Stimulated activated CD8-positive, alpha-beta memory T cell treated with anti-CD3 and anti-CD28 coated beads, Interleukin-7, amount 100 ng/mL, for 4 hours (primary cell): Measurements from ENCODE around the gene HCLS1.
"Not testable (repeated sequence)": the region's sequence is repeated elsewhere in the genome, so short reads cannot be mapped to it uniquely, and the experiment has no call there.

Experiments used
- DNase-seq, 2 donors: peaks; one replicate each; pipeline ENCODE4 v3.0.0-alpha.2; 2020; ENCODE audit warnings: low read depth in 2 of 2

The HCLS1 gene

DNA sequence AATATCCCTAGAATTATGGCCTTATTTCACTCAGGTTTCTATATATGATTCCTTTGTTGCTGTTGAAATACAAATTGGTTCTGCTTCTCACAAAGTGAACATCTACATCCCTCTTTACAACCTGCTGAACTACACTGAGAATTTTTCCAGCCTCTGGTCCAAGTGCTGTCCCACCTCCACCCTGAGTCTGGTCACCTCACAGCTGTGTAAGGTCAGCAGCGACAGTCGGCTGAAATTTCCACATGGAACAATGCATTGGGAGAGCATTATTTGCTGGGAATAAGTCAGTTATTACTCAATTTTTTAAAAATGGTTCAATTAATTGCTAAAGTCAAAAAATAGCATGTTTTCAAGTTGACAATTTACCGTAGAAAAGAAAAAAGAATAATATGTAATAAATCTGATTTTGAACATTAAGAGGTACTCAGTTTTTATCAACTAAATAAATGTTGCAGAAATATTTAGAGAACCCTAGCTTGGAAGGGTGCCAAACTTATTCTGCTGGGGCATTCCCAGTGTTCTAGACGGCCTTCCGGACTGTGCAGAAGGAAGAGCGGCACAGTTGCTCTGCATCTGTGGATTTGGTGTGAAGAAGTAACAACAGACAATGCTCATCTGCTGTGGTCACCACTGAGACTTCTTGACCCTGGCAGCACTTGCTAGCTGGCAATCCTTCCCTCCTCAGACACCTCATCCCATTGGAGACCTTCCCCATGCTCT, 1.8 kb downstream of the HCLS1 start:
- DNase-seq = no peak

DNA sequence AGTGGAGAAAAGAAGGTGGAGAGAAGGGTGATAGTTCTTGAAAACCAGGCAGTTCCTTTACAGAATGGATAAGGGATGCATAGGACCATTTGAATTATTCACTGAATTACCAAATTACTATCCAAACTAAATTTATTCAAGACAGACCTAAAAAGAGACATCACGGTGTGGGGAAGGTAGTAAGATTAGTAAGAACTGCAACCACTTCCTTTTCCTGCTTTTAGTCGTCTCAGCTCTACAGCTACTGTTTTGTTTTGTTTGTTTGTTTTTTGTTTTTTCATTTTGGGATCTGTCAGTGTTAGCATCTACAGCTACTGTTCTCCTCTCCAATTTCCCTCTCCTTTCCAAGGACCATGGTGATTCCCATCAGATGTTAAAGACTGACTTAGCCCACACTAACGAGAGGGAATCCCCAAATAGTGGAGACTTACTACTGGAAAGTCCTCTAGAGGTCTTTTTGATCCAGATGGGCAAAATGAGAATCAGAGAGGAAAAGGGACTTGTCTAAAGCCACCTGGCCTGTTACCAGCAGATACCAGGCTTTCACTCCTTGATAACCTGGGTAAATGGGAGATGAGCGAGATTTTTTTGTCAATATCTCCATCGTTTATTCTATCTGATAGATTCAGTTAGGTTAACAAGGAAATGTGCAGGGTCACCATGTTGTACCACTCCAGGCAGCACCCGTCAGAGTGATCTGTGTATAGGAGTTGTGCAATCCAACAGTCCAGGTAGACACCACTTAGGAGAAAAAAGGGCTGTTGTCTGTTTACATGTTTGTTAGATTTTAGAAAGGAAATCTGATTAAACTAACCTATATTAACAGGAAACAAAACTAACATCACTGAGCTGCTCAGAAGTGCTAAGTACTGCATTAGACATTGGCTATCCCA, 6.0 kb downstream of the HCLS1 start:
- DNase-seq = no peak

GRCh38 chr3:121651684-121652083, 9.0 kb downstream of the HCLS1 start:
- DNase-seq = no peak

DNA sequence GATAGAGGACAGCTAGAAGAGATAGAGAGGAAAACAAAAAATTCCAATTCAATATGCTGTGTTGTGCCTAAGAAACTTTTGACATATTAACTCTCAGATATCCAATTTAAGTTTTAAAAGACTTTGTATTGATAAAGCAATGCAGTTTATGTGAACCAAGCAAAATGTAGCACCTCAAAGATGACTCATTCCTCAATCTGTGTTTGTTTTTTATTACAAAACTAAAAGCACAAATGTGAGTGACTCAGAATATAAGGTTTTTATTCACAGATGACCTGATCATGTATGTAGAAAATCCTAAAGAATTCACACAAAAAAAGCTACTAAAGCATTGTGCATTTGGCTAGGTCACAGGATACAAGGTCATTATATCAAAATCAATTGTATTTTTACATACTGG, 11.1 kb downstream of the HCLS1 start:
- no peak for DNase-seq

GRCh38 chr3:121648219-121648958, 12.3 kb downstream of the HCLS1 start:
- DNase-seq = no peak

- DNase-seq = no peak
Measured at GRCh38 chr3:121645054-121645453, 15.6 kb downstream of the HCLS1 start.

GRCh38 chr3:121642601-121643314, 17.9 kb downstream of the HCLS1 start:
- no peak for DNase-seq

- no peak for DNase-seq
Measured at GRCh38 chr3:121641127-121641526, 19.6 kb downstream of the HCLS1 start.

DNA sequence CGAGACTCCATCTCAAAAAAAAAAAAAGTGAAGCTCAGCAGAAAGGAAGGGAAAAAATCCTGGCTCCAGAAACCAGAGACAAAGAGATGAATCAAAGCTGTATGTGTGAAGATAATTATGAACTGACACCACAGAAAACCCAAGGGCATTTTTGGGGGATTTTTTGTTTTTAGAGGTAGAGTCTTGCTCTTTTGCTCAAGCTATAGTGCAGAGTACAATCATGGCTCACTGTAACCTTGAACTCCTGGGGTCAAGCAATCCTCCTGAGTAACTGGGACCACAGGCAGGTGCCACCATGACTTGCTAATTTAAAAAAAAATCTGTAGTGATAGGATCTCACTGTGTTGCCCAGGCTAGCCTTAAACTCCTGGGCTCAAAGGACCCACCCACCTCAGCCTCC, 22.8 kb downstream of the HCLS1 start:
- DNase-seq = no peak

- DNase-seq = no peak
Measured at GRCh38 chr3:121630355-121630754, 30.3 kb downstream of the HCLS1 start.

DNA sequence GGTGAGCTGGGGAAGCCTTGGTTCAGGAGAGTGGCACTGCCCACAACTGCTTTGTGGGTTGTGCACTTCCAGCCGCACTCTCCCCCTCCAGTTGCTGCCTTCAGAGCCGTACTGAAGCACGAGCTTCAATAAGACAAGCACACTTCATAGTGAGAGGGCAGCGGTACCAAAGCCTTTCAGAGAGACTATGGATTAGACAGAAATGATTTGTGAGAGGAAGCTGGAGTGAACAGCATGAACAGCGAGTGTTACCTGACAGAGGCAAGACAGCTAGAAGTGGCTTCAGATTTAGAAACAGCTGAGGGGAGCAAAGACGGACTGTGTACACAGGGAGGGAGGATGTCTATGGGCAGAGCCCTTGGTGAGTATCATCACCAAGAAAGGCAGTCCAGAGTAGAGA, 31.1 kb downstream of the HCLS1 start:
- no peak for DNase-seq

DNA sequence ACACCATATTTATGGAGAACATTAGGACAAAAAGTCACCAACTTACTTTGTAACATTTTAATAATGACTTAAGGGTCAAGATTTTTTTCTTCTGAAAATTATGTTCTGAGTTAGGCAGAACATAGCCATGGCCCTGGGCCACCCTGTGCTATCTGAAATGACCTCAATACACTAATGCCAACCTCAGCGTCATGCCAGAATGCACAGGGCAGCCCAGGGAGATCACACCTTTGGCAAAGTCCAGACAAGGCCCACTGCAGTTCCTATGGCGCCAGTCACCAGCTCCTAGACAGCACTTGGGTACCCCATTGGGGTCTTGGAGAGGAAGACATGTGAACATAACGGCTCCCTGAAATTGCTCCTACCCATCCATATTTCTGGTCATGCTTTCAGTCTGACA, 33.1 kb downstream of the HCLS1 start:
- no peak for DNase-seq

GRCh38 chr3:121627211-121627610, 33.5 kb downstream of the HCLS1 start:
- DNase-seq = no peak

GRCh38 chr3:121626495-121626894, 34.2 kb downstream of the HCLS1 start:
- DNase-seq = no peak

DNA sequence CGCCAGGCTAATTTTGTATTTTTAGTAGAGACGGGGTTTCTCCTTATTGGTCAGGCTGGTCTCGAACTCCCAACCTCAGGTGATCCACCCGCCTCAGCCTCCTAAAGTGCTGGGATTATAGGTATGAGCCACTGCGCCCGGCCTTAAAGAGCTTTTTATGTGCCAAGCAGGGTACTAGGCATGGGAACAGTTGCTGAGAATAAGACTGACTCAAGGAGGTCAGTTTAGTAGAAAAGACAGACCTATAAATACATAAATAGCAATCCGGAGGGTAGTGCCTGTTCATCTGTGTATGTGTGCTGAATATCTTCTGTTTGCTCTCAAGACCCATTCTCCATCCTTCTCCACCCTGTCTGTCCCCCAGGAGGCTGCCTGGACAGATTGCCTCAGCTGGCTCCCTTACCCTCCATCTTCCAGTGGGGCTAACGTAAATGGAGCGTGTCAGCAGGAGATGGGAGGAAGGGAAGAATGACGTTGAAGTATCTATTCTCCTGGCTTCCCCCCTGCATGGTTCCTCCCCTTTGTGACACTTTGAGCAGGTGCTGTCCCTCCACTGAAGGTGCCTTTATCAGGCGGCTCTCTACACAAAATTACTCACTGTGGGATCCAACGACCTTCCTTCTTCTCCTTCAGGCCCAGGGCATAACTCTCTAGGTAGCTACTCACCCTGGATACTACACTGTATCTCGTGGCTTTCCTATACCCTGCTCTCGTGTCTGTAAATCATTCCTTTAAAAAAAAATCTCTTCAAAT, 36.4 kb downstream of the HCLS1 start:
- DNase-seq = no peak

DNA sequence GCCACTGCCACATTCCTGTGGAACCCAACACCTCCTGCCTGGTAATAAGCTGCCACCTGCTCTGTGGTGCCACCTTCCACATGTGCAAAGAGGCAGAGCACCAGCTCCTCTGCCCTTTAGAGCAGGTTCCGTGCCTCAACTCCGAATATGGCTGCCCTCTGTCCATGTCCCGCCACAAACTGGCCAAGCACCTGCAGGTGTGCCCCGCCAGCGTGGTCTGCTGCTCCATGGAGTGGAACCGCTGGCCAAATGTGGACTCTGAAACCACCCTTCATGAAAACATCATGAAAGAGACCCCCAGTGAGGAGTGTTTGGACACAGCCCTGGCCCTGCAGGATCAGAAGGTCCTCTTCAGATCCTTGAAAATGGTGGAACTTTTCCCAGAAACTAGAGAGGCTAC, 39.2 kb downstream of the HCLS1 start:
- no peak for DNase-seq

- DNase-seq = no peak
Measured at GRCh38 chr3:121619691-121620090, 41.0 kb downstream of the HCLS1 start.

DNA sequence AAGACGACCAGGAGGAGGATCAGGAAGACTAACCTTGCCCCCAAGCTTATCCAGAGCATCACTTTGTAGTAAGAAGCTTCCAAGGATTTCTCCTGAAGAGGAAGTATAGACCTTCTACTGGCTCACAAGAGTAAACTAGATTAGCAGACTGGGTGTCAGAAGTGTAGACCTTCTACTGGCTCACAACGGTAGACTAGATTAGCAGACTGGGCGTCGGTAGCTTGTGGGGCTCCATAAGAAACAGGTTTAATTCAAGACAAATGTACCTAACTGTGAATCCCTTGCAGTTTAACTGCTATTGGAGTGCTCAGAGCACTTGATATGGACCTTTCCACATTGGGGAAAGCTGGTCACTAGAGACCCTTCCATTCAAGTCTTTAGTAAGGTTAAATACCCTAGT, 54.6 kb downstream of the HCLS1 start:
- no peak for DNase-seq

- no peak for DNase-seq
Measured at GRCh38 chr3:121604759-121605158, 55.9 kb downstream of the HCLS1 start.

GRCh38 chr3:121601212-121601812, 59.4 kb downstream of the HCLS1 start:
- DNase-seq = no peak

DNA sequence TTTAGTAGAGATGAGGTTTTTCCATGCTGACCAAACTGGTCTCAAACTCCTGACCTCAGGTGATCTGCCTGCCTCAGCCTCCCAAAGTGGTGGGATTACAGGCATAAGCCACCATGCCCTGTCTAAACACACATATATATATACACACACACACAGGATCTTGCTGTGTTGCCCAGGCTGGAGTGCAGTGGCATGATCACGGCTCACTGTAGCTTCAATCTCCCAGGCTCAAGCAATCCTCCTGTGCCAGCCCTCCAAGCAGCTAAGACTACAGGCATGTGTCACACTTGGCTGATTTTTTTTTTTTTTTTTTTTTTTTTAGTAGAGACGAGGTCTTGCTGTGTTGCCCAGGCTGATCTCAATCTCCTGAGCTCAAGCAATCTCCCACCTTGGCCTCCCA, 60.8 kb downstream of the HCLS1 start:
- not testable (repeated sequence) for DNase-seq
